ENCODE results near the gene FAM83E. TPM values are rescaled to one million over a fixed set of nuclear protein-coding genes. Genes with fewer than 3 reads are reported as not detected.
A peak's percentile ranks its signal among the peaks of the same experiment; 100 is the strongest.

The FAM83E gene
- total and polyA plus RNA-seq, 2 experiments from 2014 or later = 1.0 to 2.3 TPM

DNA sequence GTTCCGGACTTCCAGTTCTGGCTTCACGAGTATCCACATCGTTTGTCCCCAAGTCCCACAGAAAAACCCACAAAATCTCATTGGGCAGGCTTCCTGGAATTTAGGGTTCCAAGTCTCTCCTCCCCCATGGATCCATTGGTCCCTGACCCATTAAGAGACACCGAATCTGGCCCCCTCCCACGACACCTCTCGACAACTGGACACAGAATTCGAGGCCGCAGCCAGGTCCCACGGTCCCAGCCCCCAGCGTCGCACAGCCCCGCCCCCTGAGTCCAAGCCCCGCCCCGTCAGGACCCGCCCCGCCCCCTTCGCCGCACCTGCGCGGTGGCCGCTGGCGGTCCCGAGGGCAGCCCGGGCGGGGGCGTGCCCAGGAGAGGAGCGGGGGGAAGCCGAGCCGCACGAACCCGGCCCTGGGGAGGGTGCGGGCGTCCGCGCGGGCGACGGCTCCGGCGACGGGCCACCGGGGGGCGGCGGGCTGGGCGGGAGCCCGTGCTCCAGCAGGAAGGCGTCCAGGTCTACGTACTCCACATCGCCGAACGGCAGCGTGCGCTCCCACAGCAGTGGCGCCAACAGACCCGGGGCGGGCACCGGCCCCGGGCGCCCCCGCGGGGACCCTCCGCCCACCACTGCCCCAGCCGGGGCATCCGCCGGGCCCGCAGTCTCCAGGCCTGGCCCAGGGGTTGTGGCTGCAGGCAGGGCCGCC is 20.5 kb upstream of the FAM83E start:
- peaks cover 41% of the 10 kb centered on the region for H3K4me1 Mint-ChIP-seq
- Histone ChIP-seq H3K79me2 (replicated peaks; ENCODE audit: insufficient read depth) (no peaks in the 10 kb centered on the region), H2AFZ (no peak overlapping the region), H3K9me2 (ENCODE audit: insufficient read depth) (no peaks in the 10 kb centered on the region), H3K36me3 (ENCODE audit: insufficient read depth) (no peaks in the 10 kb centered on the region), H3K27ac (ENCODE audit: low read depth) (peak overlapping the region; percentile 88; the same call in 1 of the 2 replicates), H3F3A (replicated peaks; ENCODE audit: low read depth) (peaks cover 45% of the 10 kb centered on the region), H3K4me2 (peak overlapping the region; percentile 96), H3K4me1 (ENCODE audit: insufficient read depth) (peaks cover 43% of the 10 kb centered on the region), H3K4me3 (peak overlapping the region; percentile 75), H4K20me1 (replicated peaks; ENCODE audit: insufficient read depth) (no peaks in the 10 kb centered on the region), H3K27me3 (ENCODE audit: insufficient read depth) (peaks cover 14% of the 10 kb centered on the region)
- H3K36me3 Mint-ChIP-seq (ENCODE audit: low read depth) = peaks cover 21% of the 10 kb centered on the region
- no peaks in the 10 kb centered on the region; the same call in 2 of the 3 replicates for H3K9me3 Mint-ChIP-seq
- peak; percentile 79 for DNase-seq (ENCODE audit: low spot score)
- peak; percentile 3 for ATAC-seq
- H3K27me3 Mint-ChIP-seq (ENCODE audit: insufficient read depth, low read depth, poor library complexity) = peaks cover 31% of the 10 kb centered on the region
- TF ChIP-seq POLR2AphosphoS5 (IDR thresholded peaks at IDR 0.05; ENCODE audit: low read depth) (peak; percentile 16; the same call in 1 of the 2 replicates), NANOG (IDR thresholded peaks at IDR 0.05; ENCODE audit: borderline replicate concordance) (no peak)
- H3K4me3 Mint-ChIP-seq = peak overlapping the region; percentile 81
- peak overlapping the region; percentile 93; the same call in 1 of the 2 replicates for H3K27ac Mint-ChIP-seq

- no peaks in the 10 kb centered on the region for H3K9me2 ChIP-seq (ENCODE audit: insufficient read depth)
- H3K4me1 ChIP-seq (ENCODE audit: insufficient read depth) = peaks cover 37% of the 10 kb centered on the region
- Mint-ChIP-seq H3K27ac (peak overlapping the region; percentile 93), H3K36me3 (ENCODE audit: low read depth) (peaks cover 16% of the 10 kb centered on the region), H3K9me3 (no peaks in the 10 kb centered on the region; the same call in 2 of the 3 replicates), H3K4me1 (peaks cover 36% of the 10 kb centered on the region), H3K4me3 (peak overlapping the region; percentile 72), H3K27me3 (ENCODE audit: insufficient read depth, low read depth, poor library complexity) (peaks cover 35% of the 10 kb centered on the region)
- peaks cover 47% of the 10 kb centered on the region for H3F3A ChIP-seq (replicated peaks; ENCODE audit: low read depth)
- ATAC-seq = peak; percentile 6
- peaks cover 14% of the 10 kb centered on the region for H3K27me3 ChIP-seq (ENCODE audit: insufficient read depth)
- H2AFZ ChIP-seq = no peak overlapping the region
- peak overlapping the region; percentile 75 for H3K4me3 ChIP-seq
- H4K20me1 ChIP-seq (replicated peaks; ENCODE audit: insufficient read depth) = no peaks in the 10 kb centered on the region
- peak; percentile 99 for DNase-seq (ENCODE audit: low spot score)
- H3K4me2 ChIP-seq = peak overlapping the region; percentile 96
- no peaks in the 10 kb centered on the region for H3K36me3 ChIP-seq (ENCODE audit: insufficient read depth)
- peak overlapping the region; percentile 88 for H3K27ac ChIP-seq (ENCODE audit: low read depth)
- H3K79me2 ChIP-seq (replicated peaks; ENCODE audit: insufficient read depth) = no peaks in the 10 kb centered on the region
- TF ChIP-seq, protein P1, sequence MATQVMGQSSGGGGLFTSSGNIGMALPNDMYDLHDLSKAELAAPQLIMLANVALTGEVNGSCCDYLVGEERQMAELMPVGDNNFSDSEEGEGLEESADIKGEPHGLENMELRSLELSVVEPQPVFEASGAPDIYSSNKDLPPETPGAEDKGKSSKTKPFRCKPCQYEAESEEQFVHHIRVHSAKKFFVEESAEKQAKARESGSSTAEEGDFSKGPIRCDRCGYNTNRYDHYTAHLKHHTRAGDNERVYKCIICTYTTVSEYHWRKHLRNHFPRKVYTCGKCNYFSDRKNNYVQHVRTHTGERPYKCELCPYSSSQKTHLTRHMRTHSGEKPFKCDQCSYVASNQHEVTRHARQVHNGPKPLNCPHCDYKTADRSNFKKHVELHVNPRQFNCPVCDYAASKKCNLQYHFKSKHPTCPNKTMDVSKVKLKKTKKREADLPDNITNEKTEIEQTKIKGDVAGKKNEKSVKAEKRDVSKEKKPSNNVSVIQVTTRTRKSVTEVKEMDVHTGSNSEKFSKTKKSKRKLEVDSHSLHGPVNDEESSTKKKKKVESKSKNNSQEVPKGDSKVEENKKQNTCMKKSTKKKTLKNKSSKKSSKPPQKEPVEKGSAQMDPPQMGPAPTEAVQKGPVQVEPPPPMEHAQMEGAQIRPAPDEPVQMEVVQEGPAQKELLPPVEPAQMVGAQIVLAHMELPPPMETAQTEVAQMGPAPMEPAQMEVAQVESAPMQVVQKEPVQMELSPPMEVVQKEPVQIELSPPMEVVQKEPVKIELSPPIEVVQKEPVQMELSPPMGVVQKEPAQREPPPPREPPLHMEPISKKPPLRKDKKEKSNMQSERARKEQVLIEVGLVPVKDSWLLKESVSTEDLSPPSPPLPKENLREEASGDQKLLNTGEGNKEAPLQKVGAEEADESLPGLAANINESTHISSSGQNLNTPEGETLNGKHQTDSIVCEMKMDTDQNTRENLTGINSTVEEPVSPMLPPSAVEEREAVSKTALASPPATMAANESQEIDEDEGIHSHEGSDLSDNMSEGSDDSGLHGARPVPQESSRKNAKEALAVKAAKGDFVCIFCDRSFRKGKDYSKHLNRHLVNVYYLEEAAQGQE (IDR thresholded peaks at IDR 0.05; ENCODE audit: unreplicated experiment) = no peak
- TF ChIP-seq EZH2 (IDR thresholded peaks at IDR 0.05; ENCODE audit: low read depth, unreplicated experiment) (no peak), POLR2AphosphoS5 (IDR thresholded peaks at IDR 0.05; ENCODE audit: low read depth) (peak; percentile 62), STAT1 (IDR thresholded peaks at IDR 0.05; ENCODE audit: unreplicated experiment) (no peak), CREB1 (CRISPR knock-in tag; IDR thresholded peaks at IDR 0.05; ENCODE audit: low read depth) (peak; percentile 45; the same call in 1 of the 2 replicates), EZH2phosphoT487 (IDR thresholded peaks at IDR 0.05; ENCODE audit: unreplicated experiment) (no peak), JUNB (IDR thresholded peaks at IDR 0.05; ENCODE audit: unreplicated experiment) (no peak)
- TF ChIP-seq, protein P2, sequence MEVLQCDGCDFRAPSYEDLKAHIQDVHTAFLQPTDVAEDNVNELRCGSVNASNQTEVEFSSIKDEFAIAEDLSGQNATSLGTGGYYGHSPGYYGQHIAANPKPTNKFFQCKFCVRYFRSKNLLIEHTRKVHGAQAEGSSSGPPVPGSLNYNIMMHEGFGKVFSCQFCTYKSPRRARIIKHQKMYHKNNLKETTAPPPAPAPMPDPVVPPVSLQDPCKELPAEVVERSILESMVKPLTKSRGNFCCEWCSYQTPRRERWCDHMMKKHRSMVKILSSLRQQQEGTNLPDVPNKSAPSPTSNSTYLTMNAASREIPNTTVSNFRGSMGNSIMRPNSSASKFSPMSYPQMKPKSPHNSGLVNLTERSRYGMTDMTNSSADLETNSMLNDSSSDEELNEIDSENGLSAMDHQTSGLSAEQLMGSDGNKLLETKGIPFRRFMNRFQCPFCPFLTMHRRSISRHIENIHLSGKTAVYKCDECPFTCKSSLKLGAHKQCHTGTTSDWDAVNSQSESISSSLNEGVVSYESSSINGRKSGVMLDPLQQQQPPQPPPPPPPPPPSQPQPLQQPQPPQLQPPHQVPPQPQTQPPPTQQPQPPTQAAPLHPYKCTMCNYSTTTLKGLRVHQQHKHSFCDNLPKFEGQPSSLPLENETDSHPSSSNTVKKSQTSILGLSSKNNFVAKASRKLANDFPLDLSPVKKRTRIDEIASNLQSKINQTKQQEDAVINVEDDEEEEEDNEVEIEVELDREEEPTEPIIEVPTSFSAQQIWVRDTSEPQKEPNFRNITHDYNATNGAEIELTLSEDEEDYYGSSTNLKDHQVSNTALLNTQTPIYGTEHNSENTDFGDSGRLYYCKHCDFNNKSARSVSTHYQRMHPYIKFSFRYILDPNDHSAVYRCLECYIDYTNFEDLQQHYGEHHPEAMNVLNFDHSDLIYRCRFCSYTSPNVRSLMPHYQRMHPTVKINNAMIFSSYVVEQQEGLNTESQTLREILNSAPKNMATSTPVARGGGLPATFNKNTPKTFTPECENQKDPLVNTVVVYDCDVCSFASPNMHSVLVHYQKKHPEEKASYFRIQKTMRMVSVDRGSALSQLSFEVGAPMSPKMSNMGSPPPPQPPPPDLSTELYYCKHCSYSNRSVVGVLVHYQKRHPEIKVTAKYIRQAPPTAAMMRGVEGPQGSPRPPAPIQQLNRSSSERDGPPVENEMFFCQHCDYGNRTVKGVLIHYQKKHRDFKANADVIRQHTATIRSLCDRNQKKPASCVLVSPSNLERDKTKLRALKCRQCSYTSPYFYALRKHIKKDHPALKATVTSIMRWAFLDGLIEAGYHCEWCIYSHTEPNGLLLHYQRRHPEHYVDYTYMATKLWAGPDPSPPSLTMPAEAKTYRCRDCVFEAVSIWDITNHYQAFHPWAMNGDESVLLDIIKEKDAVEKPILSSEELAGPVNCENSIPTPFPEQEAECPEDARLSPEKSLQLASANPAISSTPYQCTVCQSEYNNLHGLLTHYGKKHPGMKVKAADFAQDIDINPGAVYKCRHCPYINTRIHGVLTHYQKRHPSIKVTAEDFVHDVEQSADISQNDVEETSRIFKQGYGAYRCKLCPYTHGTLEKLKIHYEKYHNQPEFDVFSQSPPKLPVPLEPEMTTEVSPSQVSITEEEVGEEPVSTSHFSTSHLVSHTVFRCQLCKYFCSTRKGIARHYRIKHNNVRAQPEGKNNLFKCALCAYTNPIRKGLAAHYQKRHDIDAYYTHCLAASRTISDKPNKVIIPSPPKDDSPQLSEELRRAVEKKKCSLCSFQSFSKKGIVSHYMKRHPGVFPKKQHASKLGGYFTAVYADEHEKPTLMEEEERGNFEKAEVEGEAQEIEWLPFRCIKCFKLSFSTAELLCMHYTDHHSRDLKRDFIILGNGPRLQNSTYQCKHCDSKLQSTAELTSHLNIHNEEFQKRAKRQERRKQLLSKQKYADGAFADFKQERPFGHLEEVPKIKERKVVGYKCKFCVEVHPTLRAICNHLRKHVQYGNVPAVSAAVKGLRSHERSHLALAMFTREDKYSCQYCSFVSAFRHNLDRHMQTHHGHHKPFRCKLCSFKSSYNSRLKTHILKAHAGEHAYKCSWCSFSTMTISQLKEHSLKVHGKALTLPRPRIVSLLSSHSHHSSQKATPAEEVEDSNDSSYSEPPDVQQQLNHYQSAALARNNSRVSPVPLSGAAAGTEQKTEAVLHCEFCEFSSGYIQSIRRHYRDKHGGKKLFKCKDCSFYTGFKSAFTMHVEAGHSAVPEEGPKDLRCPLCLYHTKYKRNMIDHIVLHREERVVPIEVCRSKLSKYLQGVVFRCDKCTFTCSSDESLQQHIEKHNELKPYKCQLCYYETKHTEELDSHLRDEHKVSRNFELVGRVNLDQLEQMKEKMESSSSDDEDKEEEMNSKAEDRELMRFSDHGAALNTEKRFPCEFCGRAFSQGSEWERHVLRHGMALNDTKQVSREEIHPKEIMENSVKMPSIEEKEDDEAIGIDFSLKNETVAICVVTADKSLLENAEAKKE (CRISPR knock-in tag; IDR thresholded peaks at IDR 0.05) = no peak
Measured at GRCh38 chr19:48634424-48635262, 19.8 kb upstream of the FAM83E start.
